ENCODE results near the gene ACAA1.
"Not testable (repeated sequence)": the region's sequence is repeated elsewhere in the genome, so short reads cannot be mapped to it uniquely, and the experiment has no call there.

The ACAA1 gene

DNA sequence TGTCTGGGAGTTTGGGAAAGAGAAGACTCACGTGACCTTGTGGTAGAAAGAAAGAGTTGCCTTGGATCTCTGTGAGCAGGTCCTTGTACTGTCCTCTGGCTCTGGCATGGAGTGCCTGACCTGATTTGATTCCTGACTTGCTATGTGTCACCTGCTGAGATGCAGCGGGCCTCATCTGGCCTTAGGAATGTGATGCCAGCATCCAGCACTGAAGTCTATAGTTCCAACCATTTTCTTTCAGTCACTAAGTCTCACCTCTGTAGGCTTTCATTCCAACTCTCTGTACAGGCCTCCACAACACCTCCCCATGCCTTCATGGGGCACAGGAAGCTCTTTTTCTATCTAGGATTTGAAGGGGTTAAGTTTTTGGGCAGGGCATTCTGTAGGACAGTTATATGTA is 16.3 kb upstream of the ACAA1 start:
- no peak for FAIRE-seq

DNA sequence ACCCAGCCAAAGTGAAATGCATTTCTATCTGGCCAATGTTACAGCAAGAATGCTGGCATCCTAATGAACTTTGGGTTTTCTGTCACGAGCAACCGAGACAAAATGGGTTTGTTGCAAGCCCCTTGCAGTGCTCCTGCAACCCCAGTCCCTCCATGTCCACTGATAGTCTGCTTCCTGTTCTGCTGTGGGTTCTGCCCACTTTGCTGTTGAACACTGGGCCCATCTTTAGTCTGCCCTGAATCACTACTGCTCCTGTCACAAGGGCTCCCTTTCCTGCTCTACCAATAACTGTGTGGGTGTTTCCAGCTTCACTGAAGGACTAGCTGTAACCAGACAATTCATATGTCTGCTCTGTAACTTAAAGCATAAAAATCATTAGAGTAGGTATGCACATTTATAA is 15.7 kb upstream of the ACAA1 start:
- no peak for FAIRE-seq

DNA sequence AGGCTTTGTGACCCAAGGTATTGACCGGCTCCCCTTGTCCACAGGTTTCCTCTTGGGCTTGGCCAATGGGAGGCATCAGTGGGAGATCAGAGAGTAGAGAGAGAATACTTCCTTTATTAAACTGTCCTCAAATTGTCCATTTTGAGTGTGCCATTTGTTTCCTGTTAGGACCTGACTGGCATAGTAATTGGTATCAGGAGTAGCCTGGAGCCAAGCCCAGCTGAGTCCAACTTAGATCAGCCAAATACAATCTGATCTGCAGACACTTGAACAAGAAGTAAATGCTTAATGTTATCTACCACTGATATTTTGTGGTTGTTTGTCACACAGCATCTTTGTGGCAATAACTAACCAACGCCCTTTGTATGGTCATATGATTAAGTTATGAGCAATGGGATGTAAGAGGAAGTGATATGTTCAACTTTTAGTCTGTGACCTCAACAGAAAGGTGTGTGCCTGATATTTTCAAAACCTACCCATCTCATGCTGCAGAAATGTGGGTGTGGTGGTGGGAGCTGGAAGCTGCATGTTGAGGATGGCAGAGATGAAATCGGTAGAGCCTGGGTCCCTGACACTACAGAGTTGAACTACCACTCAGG is 14.8 kb upstream of the ACAA1 start:
- FAIRE-seq = no peak

DNA sequence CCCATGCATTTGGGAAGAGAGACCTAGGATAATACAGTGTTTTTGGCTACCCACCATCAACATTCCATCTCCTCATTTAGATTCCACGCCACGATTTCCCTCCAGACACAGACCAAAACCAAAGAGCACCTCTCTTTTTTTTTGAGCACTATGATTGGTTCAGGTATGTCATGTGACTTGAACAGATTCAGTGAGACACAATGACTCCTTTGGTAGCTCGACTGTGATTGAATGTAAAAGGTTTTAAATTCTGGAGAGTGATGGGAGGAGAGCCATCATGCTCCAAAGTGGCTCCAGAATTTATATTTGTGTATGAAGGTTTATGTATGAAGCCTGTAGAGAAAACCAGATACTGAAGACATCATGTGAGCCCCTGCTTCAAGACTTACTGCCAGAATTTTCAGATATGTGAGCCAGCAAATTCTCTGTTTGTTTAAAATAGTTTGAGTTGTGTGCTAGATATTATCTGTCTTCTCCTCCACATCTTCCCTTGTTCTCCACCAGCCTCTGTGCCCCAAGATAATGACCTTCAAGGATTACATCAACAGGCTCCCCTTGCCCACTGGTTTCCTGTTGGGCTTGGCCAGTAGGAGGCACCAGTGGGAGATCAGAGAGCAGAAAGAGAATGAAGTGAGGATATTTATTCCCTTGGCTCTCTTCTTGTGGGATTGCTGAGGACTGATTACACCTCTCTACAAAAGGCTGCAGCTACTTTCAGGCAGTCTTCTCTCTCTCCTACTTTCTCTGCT is 14.0 kb upstream of the ACAA1 start:
- no peak for FAIRE-seq

DNA sequence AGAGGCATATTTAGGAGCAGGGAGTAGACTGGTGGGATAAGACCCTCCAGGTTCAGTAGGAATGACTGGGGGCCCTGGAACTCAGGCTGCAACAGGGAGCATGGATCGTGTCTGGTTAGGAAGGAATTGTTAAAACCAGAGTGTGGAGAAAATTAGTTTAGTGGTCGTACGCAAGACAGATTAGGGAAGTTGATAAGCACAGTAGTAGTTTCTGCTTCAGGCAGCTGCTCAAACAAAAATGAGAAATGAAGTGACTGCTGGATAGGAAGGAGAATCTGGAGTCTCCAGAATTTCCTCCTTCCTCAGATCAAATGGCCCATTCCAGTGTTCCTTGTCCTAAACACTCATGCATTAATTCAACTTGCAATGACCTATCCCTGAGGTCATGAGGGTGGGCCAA is 12.8 kb upstream of the ACAA1 start:
- FAIRE-seq = no peak

DNA sequence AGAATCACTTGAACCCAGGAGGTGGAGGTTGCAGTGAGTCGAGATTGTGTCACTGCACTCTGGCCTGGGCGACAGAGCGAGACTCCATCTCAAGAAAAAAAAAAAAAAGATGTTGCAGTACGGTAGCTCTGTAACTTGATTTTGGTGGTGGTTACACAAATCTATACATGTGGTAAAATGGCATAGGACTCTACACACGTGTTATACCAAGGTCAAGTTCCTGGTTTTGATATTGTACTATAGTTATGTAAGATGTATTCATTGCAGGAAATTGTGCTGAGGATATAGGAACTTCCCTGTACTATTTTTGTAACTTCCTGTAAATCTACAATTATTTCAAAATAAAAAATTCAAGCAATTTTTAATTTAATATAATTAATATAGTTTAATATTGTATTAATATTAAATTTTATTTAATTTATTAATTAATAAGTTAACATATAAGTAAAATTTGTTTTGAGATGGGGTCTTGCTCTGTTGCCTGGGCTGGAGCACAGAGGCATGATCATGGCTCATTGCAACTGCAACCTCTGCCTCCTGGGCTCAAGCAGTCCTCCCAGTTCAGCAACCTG is 11.5 kb upstream of the ACAA1 start:
- FAIRE-seq = peak; percentile 41

DNA sequence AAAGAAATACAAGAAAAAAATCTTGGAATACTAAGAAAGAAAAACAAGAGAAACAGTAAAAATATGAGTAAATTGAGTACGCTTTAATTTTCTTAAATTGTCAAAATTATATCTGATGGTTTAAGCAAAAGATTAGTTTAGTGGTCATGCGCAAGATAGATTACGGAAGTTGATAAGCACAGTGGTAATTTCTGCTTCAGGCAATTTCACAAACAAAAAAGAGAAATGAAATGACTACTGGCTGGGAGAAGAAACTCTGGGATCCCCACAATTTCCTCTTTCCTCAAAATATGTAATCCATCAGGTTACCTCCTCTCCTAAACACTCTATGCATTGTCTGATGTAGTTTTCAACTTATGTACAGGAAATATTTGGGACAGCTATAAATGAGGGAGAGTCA is 10.5 kb upstream of the ACAA1 start:
- FAIRE-seq = no peak

DNA sequence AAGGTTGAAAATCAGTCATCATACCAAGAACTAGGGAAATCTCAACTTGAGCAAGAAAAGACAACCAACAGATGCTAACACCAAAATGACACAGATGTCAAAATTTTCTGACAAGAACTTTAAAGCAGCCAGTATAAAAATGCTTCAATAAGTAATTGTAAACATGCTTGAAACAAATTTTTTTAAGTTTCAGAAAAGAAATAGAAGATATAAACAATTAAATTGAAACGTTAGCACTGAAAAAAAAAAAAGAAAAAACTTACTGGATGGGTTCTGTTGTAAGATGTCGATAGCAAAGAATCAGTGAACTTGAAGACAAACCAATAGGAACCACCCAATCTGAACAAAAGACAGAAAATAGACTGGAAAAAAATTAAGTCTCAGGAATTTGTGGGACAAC is 9.6 kb upstream of the ACAA1 start:
- FAIRE-seq = no peak

DNA sequence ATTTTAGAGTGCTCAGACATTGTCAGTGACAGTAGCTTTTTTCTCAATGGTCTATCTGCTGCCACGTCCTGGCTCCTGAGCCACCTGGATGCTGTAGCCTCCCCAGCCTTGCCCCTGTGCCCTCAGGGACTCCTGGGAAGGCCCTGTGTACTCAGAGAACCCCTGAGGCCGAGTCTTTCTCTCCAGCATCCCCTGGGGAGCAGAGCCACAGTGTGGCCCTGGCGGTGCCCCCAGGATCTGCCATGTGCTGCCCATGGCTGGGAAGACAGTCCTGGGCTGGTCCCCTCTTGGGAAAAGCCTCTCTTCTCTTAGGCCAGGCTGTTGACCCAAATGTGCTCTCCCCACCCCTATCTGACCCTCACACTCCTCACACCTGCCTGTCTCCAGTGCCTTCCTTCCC is 6.6 kb upstream of the ACAA1 start:
- no peak for FAIRE-seq

DNA sequence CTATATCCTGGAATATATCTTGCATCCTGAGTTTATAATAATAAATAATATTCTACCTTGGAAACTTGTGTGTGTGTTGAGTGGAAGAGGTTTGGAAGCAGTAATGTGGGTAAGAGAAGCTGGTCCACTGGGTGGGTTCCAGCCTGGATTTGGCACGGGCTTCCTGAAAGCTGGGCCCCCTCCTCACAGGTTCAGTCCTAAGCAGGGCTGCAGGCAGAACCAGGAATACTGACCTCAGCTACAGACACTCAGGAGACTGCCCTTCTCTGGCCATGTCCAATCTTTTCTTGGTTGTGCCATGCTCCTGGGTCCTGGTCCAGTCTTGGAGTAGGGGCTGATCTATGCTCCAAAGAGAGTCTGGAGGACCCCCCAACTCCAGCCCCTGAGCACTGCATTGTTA is 6.0 kb upstream of the ACAA1 start:
- FAIRE-seq = no peak

DNA sequence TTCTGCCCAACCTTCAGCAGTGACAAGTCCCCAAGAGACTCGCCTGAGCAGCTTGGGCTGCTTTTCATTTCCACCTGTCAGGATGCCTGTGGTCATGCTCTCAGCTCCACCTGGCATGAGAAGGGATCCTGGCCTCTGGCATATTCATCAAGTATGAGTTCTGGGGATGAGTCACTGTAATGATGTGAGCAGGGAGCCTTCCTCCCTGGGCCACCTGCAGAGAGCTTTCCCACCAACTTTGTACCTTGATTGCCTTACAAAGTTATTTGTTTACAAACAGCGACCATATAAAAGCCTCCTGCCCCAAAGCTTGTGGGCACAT is 5.0 kb upstream of the ACAA1 start:
- no peak for FAIRE-seq

DNA sequence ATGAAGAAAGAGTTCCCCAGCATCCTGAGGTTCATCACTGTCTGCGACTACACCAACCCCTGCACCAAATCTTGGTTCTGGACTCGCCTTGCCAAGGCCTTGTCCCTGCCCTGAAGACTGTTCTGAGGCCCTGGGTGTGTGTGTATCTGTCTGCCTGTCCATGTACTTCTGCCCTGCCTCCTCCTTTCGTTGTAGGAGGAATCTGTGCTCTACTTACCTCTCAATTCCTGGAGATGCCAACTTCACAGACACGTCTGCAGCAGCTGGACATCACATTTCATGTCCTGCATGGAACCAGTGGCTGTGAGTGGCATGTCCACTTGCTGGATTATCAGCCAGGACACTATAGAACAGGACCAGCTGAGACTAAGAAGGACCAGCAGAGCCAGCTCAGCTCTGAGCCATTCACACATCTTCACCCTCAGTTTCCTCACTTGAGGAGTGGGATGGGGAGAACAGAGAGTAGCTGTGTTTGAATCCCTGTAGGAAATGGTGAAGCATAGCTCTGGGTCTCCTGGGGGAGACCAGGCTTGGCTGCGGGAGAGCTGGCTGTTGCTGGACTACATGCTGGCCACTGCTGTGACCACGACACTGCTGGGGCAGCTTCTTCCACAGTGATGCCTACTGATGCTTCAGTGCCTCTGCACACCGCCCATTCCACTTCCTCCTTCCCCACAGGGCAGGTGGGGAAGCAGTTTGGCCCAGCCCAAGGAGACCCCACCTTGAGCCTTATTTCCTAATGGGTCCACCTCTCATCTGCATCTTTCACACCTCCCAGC is 4.4 kb upstream of the ACAA1 start:
- no peak for FAIRE-seq

DNA sequence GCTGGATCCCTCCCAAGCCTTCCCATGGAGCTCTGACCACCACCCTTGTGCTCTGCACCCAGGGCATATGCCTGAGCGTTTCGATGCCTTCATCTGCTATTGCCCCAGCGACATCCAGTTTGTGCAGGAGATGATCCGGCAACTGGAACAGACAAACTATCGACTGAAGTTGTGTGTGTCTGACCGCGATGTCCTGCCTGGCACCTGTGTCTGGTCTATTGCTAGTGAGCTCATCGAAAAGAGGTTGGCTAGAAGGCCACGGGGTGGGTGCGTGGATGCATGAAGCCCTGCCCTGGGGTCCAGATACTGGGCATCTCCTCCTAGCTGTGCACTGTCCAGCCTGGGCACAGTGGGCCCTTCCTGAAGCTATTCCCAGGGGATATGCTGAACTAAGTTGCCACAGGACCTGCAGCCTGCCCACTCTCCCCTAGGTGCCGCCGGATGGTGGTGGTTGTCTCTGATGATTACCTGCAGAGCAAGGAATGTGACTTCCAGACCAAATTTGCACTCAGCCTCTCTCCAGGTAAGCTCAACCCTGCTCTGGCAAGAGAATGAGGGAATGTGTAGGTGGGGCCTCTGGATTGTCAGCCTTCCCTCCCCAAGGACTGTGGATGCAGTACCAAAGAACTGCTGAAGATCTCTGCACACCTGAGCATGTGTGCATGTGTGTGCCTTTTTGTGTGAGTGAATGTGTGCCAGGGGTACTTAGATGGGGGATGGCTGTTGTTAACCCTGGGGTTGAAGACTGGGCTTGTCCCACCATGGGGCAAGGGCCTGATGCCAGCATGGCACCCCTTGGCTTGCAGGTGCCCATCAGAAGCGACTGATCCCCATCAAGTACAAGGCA is 3.6 kb upstream of the ACAA1 start:
- no peak for FAIRE-seq

DNA sequence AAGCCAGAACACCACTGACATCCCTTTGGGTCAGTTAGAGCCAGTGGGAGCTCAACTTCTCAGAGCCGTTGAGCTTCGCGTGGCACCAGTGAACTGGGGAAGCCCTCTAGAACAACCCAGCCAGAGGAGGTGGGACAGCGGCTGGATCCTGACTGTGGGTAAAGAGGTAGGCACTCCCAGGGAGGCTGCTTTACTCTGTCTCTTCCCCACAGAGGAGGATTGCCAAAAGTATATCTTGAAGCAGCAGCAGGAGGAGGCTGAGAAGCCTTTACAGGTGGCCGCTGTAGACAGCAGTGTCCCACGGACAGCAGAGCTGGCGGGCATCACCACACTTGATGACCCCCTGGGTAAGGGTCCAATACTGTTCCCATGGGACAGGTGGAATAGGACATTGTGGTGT is 2.7 kb upstream of the ACAA1 start:
- no peak for FAIRE-seq

DNA sequence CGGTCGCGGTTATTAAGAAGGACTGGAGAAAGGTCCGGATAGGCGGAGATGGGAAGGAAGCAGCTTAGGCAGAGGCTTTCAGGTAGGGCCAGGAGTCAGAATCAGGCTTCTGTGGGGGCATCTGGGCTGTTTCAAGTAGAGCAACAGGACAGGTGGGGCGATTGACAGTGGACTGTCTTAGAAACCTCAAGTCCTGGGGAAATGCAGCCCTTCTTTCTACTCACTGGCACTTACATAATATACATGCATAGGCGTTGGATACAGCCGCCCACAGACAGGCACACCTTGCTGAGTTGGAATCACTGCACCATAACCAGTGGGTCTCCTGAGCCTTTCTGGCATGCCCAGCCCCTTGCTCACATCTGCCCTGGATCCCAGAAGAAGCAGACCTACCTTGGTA is 2.3 kb upstream of the ACAA1 start:
- FAIRE-seq = no peak

DNA sequence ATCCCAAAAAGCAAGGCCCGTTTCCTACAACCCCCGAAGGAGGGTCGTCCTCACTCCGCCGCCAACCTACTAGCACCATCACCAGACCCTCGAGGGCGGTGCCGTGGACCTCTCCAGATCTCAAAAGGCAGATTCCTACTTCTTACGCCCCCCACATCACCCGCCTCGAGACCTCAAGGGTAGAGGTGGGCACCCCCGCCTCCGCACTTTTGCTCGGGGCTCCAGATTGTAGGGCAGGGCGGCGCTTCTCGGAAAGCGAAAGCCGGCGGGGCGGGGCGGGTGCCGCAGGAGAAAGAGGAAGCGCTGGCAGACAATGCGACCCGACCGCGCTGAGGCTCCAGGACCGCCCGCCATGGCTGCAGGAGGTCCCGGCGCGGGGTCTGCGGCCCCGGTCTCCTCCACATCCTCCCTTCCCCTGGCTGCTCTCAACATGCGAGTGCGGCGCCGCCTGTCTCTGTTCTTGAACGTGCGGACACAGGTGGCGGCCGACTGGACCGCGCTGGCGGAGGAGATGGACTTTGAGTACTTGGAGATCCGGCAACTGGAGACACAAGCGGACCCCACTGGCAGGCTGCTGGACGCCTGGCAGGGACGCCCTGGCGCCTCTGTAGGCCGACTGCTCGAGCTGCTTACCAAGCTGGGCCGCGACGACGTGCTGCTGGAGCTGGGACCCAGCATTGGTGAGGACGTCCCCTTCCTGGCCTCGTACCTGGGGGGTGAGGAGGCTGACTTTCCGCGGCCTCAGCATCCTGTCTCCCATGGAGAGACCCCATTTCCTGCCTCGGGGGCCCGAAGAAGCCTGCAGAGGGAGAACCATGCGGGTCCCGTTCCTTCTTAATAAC is 1.6 kb upstream of the ACAA1 start, which contains the start of gene MYD88:
Gene MYD88 (plus strand): TSS at position 313 of the 842 bp plus-strand sequence. CDS start 40 bp downstream, at position 353.
- no peak for FAIRE-seq

DNA sequence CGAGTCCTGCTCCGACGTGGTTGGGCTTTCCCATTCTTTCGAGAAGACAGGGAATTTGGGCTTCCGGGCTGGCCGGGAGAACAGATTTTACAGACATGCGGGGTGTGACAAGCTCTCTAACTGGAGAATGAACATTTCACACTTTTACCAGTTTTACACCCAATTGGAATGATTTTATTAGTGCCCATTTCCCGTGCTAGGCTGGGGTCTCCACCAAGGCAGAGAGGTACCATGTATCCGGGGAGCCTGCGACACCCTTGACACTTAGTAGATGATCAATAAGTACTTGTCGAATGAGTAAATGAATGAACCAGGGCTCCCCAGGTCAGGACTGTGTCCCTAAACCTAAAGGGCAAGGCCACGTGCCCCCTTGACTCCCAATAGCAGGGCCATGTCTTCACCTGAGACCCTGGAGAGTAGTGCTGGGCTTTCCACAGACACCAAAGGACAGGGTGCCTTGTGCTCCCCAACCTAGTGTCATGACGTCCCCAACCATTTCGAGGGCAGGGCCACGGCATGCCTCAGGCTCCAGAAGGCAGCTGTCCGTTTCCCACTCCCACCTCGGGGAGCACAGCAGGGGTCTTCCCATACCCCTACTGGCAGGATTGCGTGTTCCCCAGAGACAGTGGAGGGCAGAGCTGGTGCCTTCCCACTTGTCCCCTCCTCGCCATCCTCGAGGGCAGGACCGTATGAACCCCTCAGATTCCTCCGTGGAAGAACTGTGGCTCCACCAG is 855 bp upstream of the ACAA1 start:
- no peak for FAIRE-seq

DNA sequence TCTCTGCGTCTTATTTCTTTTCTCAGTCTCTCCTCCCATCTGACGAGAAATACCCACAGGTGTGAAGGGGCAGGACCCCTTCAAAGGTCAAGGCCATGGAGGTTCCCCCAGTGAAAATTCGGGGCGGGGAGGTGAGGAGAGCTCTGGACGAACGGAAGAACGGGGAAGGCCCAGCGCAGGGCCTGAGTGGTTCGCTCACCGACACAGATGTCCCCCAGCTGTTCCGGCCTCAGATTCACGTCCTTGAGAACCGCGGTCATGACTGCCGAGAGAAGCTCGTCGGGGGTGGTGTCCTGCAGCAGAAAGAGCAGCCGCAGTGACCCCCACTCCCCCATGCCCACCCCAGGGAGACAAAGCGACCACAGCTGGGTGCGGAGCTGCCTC is 542 bp downstream of the ACAA1 start:
- no peak for FAIRE-seq

DNA sequence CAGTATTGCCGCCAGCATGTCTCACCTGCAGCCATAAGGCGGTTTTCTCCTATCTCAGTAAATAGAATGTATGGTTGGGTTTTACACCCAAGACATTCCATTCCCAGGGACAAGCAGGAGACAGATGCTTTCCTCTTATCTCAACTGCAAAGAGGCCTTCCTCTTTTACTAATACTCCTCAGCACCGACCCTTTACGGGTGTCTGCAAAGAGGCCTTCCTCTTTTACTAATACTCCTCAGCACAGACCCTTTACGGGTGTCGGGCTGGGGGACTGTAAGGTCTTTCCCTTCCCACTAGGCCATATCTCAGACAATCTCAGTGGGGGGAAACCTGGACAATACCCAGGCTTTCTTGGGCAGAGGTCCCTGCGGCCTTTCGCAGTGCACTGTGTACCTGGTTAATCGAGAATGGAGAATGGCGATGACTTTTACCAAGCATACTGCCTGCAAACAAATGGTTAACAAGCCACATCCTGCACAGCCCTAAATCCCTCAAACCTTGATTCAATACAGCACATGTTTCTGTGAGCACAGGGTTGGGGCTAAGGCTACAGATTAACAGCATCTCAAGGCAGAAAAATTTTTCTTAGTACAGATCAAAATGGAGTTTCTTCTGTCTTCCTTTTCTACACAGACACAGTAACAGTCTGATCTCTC is 1.2 kb downstream of the ACAA1 start:
- not testable (repeated sequence) for FAIRE-seq

DNA sequence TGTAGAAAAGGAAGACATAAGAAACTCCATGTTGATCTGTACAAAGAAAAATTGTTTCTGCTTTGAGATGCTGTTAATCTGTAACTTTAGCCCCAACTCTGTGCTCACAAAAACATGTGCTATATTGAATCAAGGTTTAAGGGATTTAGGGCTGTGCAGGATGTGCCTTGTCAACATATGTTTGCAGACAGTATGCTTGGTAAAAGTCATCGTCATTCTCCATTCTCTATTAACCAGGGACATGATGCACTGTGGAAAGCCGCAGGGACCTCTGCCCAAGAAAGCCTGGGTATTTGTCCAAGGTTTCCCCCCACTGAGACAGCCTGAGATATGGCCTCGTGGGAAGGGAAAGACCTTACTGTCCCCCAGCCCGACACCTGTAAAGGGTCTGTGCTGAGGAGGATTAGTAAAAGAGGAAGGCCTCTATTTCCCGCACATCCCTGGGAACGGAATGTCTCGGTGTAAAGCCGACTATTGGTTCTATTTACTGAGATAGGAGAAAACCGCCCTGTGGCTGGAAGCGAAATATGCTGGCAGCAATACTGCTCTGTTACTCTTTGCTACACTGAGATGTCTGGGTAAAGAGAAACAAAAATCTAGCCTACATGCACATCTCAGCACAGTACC is 2.3 kb downstream of the ACAA1 start:
- not testable (repeated sequence) for FAIRE-seq

Measured in A204.1 (cell line).